DMS 273 treated with DMSO at 0.1 percent for 48 hours (cell line): ENCODE results near the gene OR11G2.
"Not testable (repeated sequence)": the region's sequence is repeated elsewhere in the genome, so short reads cannot be mapped to it uniquely, and the experiment has no call there.

ENCODE experiments used
- DNase-seq: peaks from one replicate; lab custom pipeline; 2025; lab: John Stamatoyannopoulos, UW

Gene OR11G2

GRCh38 chr14:20190596-20190995 is at the start of gene OR11G2:
Gene OR11G2, plus strand, starts transcription at chr14:20190896. Its CDS starts 6,542 bp downstream, at chr14:20197438.
- no peak for DNase-seq

- no peak for DNase-seq
Observed at GRCh38 chr14:20143911-20144310, 46.8 kb upstream of the OR11G2 start.

GRCh38 chr14:20144820-20145219 is 45.9 kb upstream of the OR11G2 start:
- DNase-seq, result no peak

GRCh38 chr14:20164462-20164861 is 26.2 kb upstream of the OR11G2 start:
- no peak for DNase-seq

- no peak for DNase-seq
Observed at GRCh38 chr14:20167091-20167490, 23.6 kb upstream of the OR11G2 start.

- not testable (repeated sequence) for DNase-seq
Observed at GRCh38 chr14:20169852-20170251, 20.8 kb upstream of the OR11G2 start.

- DNase-seq, result not testable (repeated sequence)
Observed at GRCh38 chr14:20174205-20174604, 16.5 kb upstream of the OR11G2 start.

GRCh38 chr14:20176330-20176729 is 14.4 kb upstream of the OR11G2 start:
- DNase-seq, result no peak

GRCh38 chr14:20177433-20177974 is 13.2 kb upstream of the OR11G2 start:
- DNase-seq, result no peak

- no peak for DNase-seq
Observed at GRCh38 chr14:20179218-20179617, 11.5 kb upstream of the OR11G2 start.

GRCh38 chr14:20179880-20180279 is 10.8 kb upstream of the OR11G2 start:
- no peak for DNase-seq

GRCh38 chr14:20180486-20180885 is 10.2 kb upstream of the OR11G2 start:
- no peak for DNase-seq

- no peak for DNase-seq
Observed at GRCh38 chr14:20184181-20184580, 6.5 kb upstream of the OR11G2 start.

GRCh38 chr14:20191396-20191795 is 700 bp downstream of the OR11G2 start:
- no peak for DNase-seq

GRCh38 chr14:20194101-20194500 is 3.4 kb downstream of the OR11G2 start:
- DNase-seq, result no peak

- DNase-seq, result not testable (repeated sequence)
Observed at GRCh38 chr14:20195170-20195569, 4.5 kb downstream of the OR11G2 start.

GRCh38 chr14:20195911-20196310 is 5.2 kb downstream of the OR11G2 start:
- no peak for DNase-seq

- no peak for DNase-seq
Observed at GRCh38 chr14:20197459-20197858, 6.8 kb downstream of the OR11G2 start.

GRCh38 chr14:20198991-20199390 is 8.3 kb downstream of the OR11G2 start:
- no peak for DNase-seq

- no peak for DNase-seq
Observed at GRCh38 chr14:20204721-20205120, 14.0 kb downstream of the OR11G2 start.

GRCh38 chr14:20209595-20209994 is 18.9 kb downstream of the OR11G2 start:
- no peak for DNase-seq

GRCh38 chr14:20212406-20212805 is 21.7 kb downstream of the OR11G2 start:
- not testable (repeated sequence) for DNase-seq

GRCh38 chr14:20215196-20215595 is 24.5 kb downstream of the OR11G2 start:
- no peak for DNase-seq

- DNase-seq, result no peak
Observed at GRCh38 chr14:20219033-20219432, 28.3 kb downstream of the OR11G2 start.

GRCh38 chr14:20223410-20223809 is 32.7 kb downstream of the OR11G2 start, which contains the start of gene OR11H6:
Gene OR11H6, plus strand, starts transcription at chr14:20223710. Its CDS starts 0 bp downstream, at chr14:20223710.
- no peak for DNase-seq
